Gastrocnemius medialis (tissue), 4 donors: ENCODE results near the gene PRKAR2B. TPM values are rescaled to one million over a fixed set of nuclear protein-coding genes. Genes with fewer than 3 reads are reported as not detected.
A peak's percentile ranks its signal among the peaks of the same experiment; 100 is the strongest.

Experiments
- ATAC-seq, 2 donors: fragments of 150-250 bp; one replicate each; pipeline ENCODE4 v1.9.1; 2016
- DNase-seq, 2 donors: peaks; one replicate each; pipeline ENCODE4 v3.0.0-alpha.2; 2019
- H3K27ac ChIP-seq, 4 donors: fragments of 200-600 bp; sonication (generic); 1 replicate in 1 of 4; 2 replicates in 3 of 4; pipeline ENCODE4 v1.5.1; 2016 to 2018; ENCODE audit warnings: mild to moderate bottlenecking in 2 of 4, moderate library complexity in 1 of 4
- H3K27me3 ChIP-seq, 3 donors: fragments of 200-600 bp; sonication (generic) in 2 of 3; 1 replicate in 1 of 3; 2 replicates in 2 of 3; pipeline versions ENCODE4 v1.5.1 to v1.6.0; 2016 to 2019; ENCODE audit warnings: mild to moderate bottlenecking in 1 of 3, moderate library complexity in 1 of 3
- H3K36me3 ChIP-seq, 2 donors: fragments of 200-600 bp; sonication (generic) in 1 of 2; one replicate each; pipeline ENCODE4 v1.5.1; 2017 to 2018
- H3K4me1 ChIP-seq, 2 donors: fragments of 200-600 bp; sonication (generic) in 1 of 2; one replicate each; pipeline ENCODE4 v1.5.1; 2016 to 2017; ENCODE audit warnings: mild to moderate bottlenecking in 2 of 2
- H3K4me3 ChIP-seq, 4 donors: fragments of 200-600 bp; sonication (generic) in 3 of 4; 1 replicate in 1 of 4; 2 replicates in 3 of 4; pipeline ENCODE4 v1.5.1; 2016 to 2019; ENCODE audit warnings: mild to moderate bottlenecking in 2 of 4
- H3K9me3 ChIP-seq, 3 donors: fragments of 200-600 bp; sonication (generic) in 2 of 3; 1 replicate in 1 of 3; 2 replicates in 2 of 3; pipeline ENCODE4 v1.5.1; 2016 to 2019
- POLR2A ChIP-seq, 2 donors: fragments of 450-650 bp; IDR thresholded peaks; one replicate each; pipeline ENCODE4 v1.6.1; 2017; ENCODE audit warnings: antibody characterized with exemption in 2 of 2, mild to moderate bottlenecking in 2 of 2, moderate library complexity in 2 of 2
- in situ Hi-C, 4 donors: fragments of 200-750 bp; cut with MboI; loops; one replicate each; pipeline versions ENCODE4 v1.15.0 to v1.8.0; 2017; ENCODE audit warnings: low sequenced_read_pairs in 4 of 4
- intact Hi-C: fragments of 100-400 bp; cut with DNase I; formaldehyde crosslinking; loops from one replicate; pipeline ENCODE4 v1.15.1; 2023; ENCODE audit warnings: low total_unique reads
- total RNA-seq, 4 donors: library from RNA; depleted of rRNA; stranded (reverse); fragments of >200 nt; gene quantifications; one replicate each; pipeline versions ENCODE4 v1.1.0 to v1.2.3, GENCODE V29; 2016
- TF ChIP-seq, protein P1 (sequence below), 5 experiments: fragments of 450-650 bp in 3 of 5; fragments of 200-600 bp in 2 of 5; sonication (generic) in 2 of 5; IDR thresholded peaks in 4 of 5; conservative IDR thresholded peaks in 1 of 5; 1 replicate in 4 of 5; 2 replicates in 1 of 5; pipeline ENCODE4 v1.5.1; 2016 to 2019; ENCODE audit warnings: antibody characterized with exemption in 5 of 5, mild to moderate bottlenecking in 3 of 5, moderate library complexity in 3 of 5

PRKAR2B gene
- total RNA-seq, 4 donors from 2014 or later, result 0.85 to 6.0 (median 1.4) TPM

DNA sequence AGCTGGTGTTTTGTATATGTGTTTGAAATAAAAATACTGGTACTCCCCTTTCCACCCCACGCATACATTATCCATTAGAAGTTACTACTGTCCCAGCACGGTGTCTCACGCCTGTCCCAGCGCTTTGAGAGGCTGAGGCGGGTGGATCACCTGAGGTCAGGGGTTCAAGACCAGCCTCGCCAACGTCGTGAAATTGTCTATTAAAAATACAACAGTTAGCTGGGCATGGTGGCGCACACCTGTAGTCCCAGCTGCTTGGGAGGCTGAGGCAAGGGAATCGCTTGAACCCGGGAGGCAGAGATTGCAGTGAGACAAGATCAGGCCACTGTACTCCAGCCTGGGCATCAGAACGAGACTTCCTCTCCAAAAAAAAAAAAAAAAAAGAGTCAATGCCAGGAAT, 127.0 kb downstream of the PRKAR2B start:
- TF ChIP-seq, protein P1, sequence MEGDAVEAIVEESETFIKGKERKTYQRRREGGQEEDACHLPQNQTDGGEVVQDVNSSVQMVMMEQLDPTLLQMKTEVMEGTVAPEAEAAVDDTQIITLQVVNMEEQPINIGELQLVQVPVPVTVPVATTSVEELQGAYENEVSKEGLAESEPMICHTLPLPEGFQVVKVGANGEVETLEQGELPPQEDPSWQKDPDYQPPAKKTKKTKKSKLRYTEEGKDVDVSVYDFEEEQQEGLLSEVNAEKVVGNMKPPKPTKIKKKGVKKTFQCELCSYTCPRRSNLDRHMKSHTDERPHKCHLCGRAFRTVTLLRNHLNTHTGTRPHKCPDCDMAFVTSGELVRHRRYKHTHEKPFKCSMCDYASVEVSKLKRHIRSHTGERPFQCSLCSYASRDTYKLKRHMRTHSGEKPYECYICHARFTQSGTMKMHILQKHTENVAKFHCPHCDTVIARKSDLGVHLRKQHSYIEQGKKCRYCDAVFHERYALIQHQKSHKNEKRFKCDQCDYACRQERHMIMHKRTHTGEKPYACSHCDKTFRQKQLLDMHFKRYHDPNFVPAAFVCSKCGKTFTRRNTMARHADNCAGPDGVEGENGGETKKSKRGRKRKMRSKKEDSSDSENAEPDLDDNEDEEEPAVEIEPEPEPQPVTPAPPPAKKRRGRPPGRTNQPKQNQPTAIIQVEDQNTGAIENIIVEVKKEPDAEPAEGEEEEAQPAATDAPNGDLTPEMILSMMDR (IDR thresholded peaks at IDR 0.05 in 4 of 5, conservative IDR thresholded peaks at IDR 0.05 in 1 of 5), result no peak
- no peak for TF ChIP-seq POLR2A (IDR thresholded peaks at IDR 0.05)
- intact Hi-C loops (no loop called here), in situ Hi-C loops (loop anchor here in 1 of 4 donors (25.0 kb wide), 3 partner anchors 509 to 884 kb away; partner anchors contain the start of genes CCDC71L, DLD and NAMPT)
- Histone ChIP-seq H3K36me3 (no peaks in the 10 kb centered on the region), H3K27me3 (no peaks in the 10 kb centered on the region), H3K27ac (peak overlapping the region; percentile 97 to 100 (median 98)), H3K4me3 (no peak overlapping the region), H3K9me3 (no peaks in the 10 kb centered on the region), H3K4me1 (peaks cover 57 to 60% of the 10 kb centered on the region in 2 donors)
- ATAC-seq (no peak), DNase-seq (no peak)

DNA sequence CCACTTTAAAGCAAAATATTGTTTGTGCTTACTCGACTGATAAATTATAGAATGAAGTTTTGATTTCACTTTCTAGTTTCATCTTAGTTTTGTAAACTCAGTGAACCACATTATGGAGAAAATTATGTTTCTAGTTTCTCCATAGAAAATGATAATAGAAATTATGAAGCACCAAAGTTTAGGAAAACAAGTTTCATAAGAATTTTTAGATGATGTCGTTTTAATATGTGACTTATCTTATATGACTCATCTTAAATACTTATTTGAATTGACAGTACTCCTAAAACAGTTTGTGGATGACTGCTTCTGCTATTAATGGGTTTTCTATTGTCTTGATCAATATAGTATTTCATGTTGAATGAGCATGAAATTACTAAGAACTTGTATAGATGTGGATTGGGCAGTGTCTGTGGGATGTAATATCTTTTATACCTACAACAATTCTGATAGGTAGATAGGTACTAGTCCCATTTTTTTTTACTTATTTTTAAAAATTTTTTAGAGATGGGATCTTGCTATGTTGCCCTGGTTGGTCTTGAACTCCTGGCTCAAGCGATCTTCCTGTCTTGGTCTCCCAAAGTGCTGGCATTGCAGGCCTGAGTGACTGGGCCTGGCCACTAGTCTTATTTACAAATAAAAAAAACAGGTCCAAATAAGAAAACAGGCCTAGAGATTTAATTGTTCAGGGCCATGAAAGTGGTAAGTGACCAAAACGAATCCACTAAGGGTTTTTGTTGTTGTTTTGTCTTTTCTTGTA, 127.9 kb downstream of the PRKAR2B start:
- in situ Hi-C loops, result loop anchor here in 1 of 4 donors (25.0 kb wide), 3 partner anchors 510 to 885 kb away; partner anchors contain the start of genes CCDC71L, DLD and NAMPT
- TF ChIP-seq, protein P1 (IDR thresholded peaks at IDR 0.05 in 4 of 5, conservative IDR thresholded peaks at IDR 0.05 in 1 of 5), result no peak
- no peak for TF ChIP-seq POLR2A (IDR thresholded peaks at IDR 0.05)
- ATAC-seq (no peak), DNase-seq (no peak)
- peaks cover 63 to 64% of the 10 kb centered on the region in 2 donors for H3K4me1 ChIP-seq
- no peak overlapping the region for H3K4me3 ChIP-seq
- no peaks in the 10 kb centered on the region for H3K36me3 ChIP-seq
- no peaks in the 10 kb centered on the region for H3K27me3 ChIP-seq
- no peaks in the 10 kb centered on the region for H3K9me3 ChIP-seq
- intact Hi-C loops, result no loop called here
- H3K27ac ChIP-seq, result peak overlapping the region; percentile 97 to 100 (median 98)

DNA sequence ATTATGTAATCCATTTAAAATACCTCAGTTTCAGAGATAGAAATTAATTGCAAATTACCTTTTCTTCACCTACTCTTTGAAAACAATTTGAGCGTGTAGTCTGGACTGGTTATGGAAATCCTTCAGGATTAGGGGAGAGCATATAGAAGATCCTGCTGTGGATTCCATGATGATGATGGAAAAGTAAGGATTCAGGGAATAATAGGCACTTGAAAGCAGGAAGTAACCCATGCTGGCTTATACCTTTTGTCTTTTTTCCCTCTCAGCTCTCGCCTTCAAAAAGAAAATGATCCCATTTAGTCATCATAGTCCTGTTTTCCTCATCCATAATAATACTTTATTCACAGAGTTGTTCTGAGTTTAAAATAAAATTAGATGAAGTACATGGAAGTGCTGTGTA, 128.7 kb downstream of the PRKAR2B start:
- TF ChIP-seq, protein P1 (IDR thresholded peaks at IDR 0.05 in 4 of 5, conservative IDR thresholded peaks at IDR 0.05 in 1 of 5), result no peak
- TF ChIP-seq POLR2A (IDR thresholded peaks at IDR 0.05), result no peak
- Histone ChIP-seq H3K27ac (peak overlapping the region in 3 of 4 donors; percentile 16 to 97 (median 39)), H3K4me3 (no peak overlapping the region), H3K4me1 (peaks cover 69 to 70% of the 10 kb centered on the region in 2 donors), H3K27me3 (no peaks in the 10 kb centered on the region), H3K9me3 (no peaks in the 10 kb centered on the region), H3K36me3 (no peaks in the 10 kb centered on the region)
- intact Hi-C loops (no loop called here), in situ Hi-C loops (loop anchor here in 1 of 4 donors (25.0 kb wide), 3 partner anchors 511 to 886 kb away; partner anchors contain the start of genes CCDC71L, DLD and NAMPT)
- no peak for ATAC-seq
- no peak for DNase-seq

DNA sequence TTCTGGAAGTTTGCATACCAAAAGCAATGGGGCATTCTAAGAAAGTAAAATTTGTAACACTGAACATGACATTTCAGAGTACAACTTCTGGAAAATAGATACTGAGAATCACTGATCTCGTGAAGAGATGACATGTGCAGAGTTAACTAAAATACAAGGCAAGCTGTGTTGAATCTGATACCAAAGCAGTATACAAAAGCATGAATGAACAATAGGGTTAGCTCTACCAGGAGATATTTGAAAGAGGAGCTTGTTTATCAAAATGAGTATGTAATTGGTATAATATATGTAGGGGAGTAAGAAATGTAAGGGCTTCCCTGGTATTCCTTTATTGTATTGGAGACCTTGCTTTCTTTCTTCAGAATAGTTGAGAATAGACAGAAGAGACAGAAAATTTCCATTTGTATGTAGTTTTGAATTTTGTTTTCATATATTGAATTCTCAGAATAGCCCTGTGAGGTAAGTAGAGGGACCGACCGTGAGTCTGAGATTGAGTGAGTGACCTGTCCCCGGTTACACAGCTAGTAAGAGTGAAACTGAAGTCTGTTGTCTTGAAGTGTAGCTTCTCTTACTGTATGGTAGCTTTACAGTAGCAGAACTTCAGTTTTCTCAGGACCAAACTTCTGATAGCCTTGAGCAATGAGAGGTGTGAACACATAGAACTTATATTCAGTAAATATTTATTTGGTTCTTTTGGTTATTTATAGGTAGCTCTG, 129.3 kb downstream of the PRKAR2B start:
- intact Hi-C loops, result no loop called here
- H3K27ac ChIP-seq, result peak overlapping the region in 3 of 4 donors; percentile 16 to 97 (median 39)

More for the DNA sequence above, 129.3 kb downstream of the PRKAR2B start:
- Histone ChIP-seq H3K9me3 (no peaks in the 10 kb centered on the region), H3K27me3 (no peaks in the 10 kb centered on the region), H3K36me3 (no peaks in the 10 kb centered on the region), H3K4me1 (peaks cover 70 to 73% of the 10 kb centered on the region in 2 donors), H3K4me3 (no peak overlapping the region)
- TF ChIP-seq, protein P1 (IDR thresholded peaks at IDR 0.05 in 4 of 5, conservative IDR thresholded peaks at IDR 0.05 in 1 of 5), result no peak
- no peak for TF ChIP-seq POLR2A (IDR thresholded peaks at IDR 0.05)
- DNase-seq, result no peak
- in situ Hi-C loops, result loop anchor here in 1 of 4 donors (25.0 kb wide), 3 partner anchors 512 to 887 kb away; partner anchors contain the start of genes CCDC71L, DLD and NAMPT
- no peak for ATAC-seq
